ENCODE data around the gene CCL4. TPM values are rescaled to one million over a fixed set of nuclear protein-coding genes. Genes with fewer than 3 reads are reported as not detected.
"Not testable (repeated sequence)": the region's sequence is repeated elsewhere in the genome, so short reads cannot be mapped to it uniquely, and the experiment has no call there.

Gene CCL4
- total RNA-seq, 3 donors from 2014 or later: 361 to 2,286 (median 1,809) TPM

GRCh38 chr17:36094746-36095145 lies 8.9 kb upstream of the CCL4 start:
- Mint-ChIP-seq H3K4me3 (no peak overlapping the region), H3K27me3 (ENCODE audit: low read depth) (peaks cover 12% of the 10 kb centered on the region), H3K9me3 (no peaks in the 10 kb centered on the region), H3K36me3 (ENCODE audit: insufficient read depth) (no peaks in the 10 kb centered on the region), H3K4me1 (ENCODE audit: low read depth) (peaks cover 53% of the 10 kb centered on the region)
- DNase-seq: no peak
- ATAC-seq: no peak

DNA sequence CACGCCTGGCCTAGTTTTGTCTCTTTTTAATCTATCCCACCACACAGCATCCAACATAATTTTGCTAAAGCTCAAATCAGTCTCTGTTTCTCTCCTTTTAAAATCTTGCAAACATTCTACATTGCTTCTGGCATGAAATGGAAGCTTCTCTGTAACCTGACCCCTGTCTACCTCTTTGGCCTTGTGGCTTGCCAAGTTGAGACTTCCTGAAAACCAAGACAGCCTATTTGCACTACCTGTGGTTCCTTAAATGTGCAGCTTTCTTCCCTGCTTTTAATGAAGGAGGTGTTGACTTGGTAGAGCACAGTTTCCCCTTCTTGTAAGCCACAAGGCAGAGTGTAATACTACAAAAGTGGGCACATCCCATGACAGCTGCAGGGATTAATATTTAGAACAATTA lies 7.6 kb upstream of the CCL4 start:
- Mint-ChIP-seq H3K36me3 (ENCODE audit: insufficient read depth) (no peaks in the 10 kb centered on the region), H3K27me3 (ENCODE audit: low read depth) (peaks cover 15% of the 10 kb centered on the region), H3K4me1 (ENCODE audit: low read depth) (peaks cover 47% of the 10 kb centered on the region), H3K4me3 (no peak overlapping the region), H3K9me3 (no peaks in the 10 kb centered on the region)
- DNase-seq: no peak
- ATAC-seq: no peak

GRCh38 chr17:36099004-36099403 lies 4.6 kb upstream of the CCL4 start:
- not testable (repeated sequence) for H3K36me3 Mint-ChIP-seq (ENCODE audit: insufficient read depth); H3K4me3 Mint-ChIP-seq; H3K9me3 Mint-ChIP-seq; ATAC-seq; DNase-seq; H3K27me3 Mint-ChIP-seq (ENCODE audit: low read depth)
- H3K4me1 Mint-ChIP-seq (ENCODE audit: low read depth): peaks cover 38% of the 10 kb centered on the region

DNA sequence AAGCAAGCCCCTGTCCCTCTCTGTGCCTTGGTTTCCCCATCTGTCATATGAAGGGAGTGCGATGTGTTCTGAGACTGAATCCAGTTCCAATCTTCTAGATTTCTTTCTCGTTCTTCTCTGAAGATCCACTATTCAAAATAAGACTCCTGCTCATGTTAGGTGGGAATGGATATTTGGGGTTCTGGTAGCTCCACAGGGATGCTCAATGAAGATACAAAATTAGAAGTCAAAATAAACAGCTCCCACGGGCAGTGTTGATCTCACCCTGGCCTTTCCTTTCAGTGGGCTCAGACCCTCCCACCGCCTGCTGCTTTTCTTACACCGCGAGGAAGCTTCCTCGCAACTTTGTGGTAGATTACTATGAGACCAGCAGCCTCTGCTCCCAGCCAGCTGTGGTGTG lies 619 bp downstream of the CCL4 start:
- H3K36me3 Mint-ChIP-seq (ENCODE audit: insufficient read depth); ATAC-seq; H3K9me3 Mint-ChIP-seq; DNase-seq: not testable (repeated sequence)
- H3K27me3 Mint-ChIP-seq (ENCODE audit: low read depth): peaks cover 16% of the 10 kb centered on the region
- H3K4me3 Mint-ChIP-seq: peak overlapping the region; percentile 90
- H3K4me1 Mint-ChIP-seq (ENCODE audit: low read depth): peaks cover 39% of the 10 kb centered on the region

- DNase-seq (no peak), ATAC-seq (no peak)
- peaks cover 35% of the 10 kb centered on the region for H3K4me1 Mint-ChIP-seq (ENCODE audit: low read depth)
- H3K4me3 Mint-ChIP-seq: peak overlapping the region; percentile 90
- no peaks in the 10 kb centered on the region for H3K9me3 Mint-ChIP-seq
- peaks cover 19% of the 10 kb centered on the region for H3K27me3 Mint-ChIP-seq (ENCODE audit: low read depth)
- H3K36me3 Mint-ChIP-seq (ENCODE audit: insufficient read depth): peaks cover 6% of the 10 kb centered on the region
Measured at GRCh38 chr17:36104701-36105181, 1.1 kb downstream of the CCL4 start.

- no peak for DNase-seq
- H3K36me3 Mint-ChIP-seq (ENCODE audit: insufficient read depth): peaks cover 6% of the 10 kb centered on the region
- no peak for ATAC-seq
- peaks cover 17% of the 10 kb centered on the region for H3K27me3 Mint-ChIP-seq (ENCODE audit: low read depth)
- peaks cover 31% of the 10 kb centered on the region for H3K4me1 Mint-ChIP-seq (ENCODE audit: low read depth)
- peak overlapping the region; percentile 90 for H3K4me3 Mint-ChIP-seq
- no peaks in the 10 kb centered on the region for H3K9me3 Mint-ChIP-seq
Measured at GRCh38 chr17:36105781-36106492, 2.3 kb downstream of the CCL4 start.

GRCh38 chr17:36106493-36106835 lies 2.8 kb downstream of the CCL4 start:
- peaks cover 17% of the 10 kb centered on the region for H3K27me3 Mint-ChIP-seq (ENCODE audit: low read depth)
- peaks cover 6% of the 10 kb centered on the region for H3K36me3 Mint-ChIP-seq (ENCODE audit: insufficient read depth)
- H3K4me3 Mint-ChIP-seq: no peak overlapping the region
- H3K9me3 Mint-ChIP-seq: no peaks in the 10 kb centered on the region
- ATAC-seq (no peak), DNase-seq (no peak)
- peaks cover 31% of the 10 kb centered on the region for H3K4me1 Mint-ChIP-seq (ENCODE audit: low read depth)

GRCh38 chr17:36107660-36108059 lies 4.0 kb downstream of the CCL4 start:
- peaks cover 29% of the 10 kb centered on the region for H3K4me1 Mint-ChIP-seq (ENCODE audit: low read depth)

DNA sequence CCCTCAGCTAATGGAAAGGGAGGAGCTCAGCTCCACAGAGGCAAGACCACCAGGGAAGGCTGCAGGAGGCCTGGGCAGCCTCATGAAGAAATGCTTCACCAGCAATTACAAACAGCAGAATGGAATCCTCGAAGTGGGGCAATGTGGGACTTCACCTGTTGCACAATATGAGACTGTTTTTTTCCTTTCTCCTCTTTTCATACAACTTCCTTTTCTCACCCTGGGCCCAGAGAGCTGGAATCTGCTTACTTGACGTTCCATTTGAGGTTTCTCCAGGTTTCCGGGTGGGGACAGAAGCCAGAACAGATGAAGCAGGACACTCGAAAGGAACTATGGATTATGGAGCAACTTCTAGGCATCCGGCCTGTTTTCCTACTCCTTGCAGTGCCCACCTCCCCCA lies 4.6 kb downstream of the CCL4 start:
- not testable (repeated sequence) for H3K9me3 Mint-ChIP-seq; H3K4me3 Mint-ChIP-seq; H3K36me3 Mint-ChIP-seq (ENCODE audit: insufficient read depth); DNase-seq; ATAC-seq
- Mint-ChIP-seq H3K4me1 (ENCODE audit: low read depth) (peaks cover 23% of the 10 kb centered on the region), H3K27me3 (ENCODE audit: low read depth) (peaks cover 17% of the 10 kb centered on the region)

More at GRCh38 chr17:36107660-36108059, 4.0 kb downstream of the CCL4 start:
- Mint-ChIP-seq H3K27me3 (ENCODE audit: low read depth) (peaks cover 17% of the 10 kb centered on the region), H3K36me3 (ENCODE audit: insufficient read depth) (peaks cover 6% of the 10 kb centered on the region), H3K9me3 (peaks cover 2% of the 10 kb centered on the region), H3K4me3 (no peak overlapping the region)
- ATAC-seq (no peak), DNase-seq (no peak)

DNA sequence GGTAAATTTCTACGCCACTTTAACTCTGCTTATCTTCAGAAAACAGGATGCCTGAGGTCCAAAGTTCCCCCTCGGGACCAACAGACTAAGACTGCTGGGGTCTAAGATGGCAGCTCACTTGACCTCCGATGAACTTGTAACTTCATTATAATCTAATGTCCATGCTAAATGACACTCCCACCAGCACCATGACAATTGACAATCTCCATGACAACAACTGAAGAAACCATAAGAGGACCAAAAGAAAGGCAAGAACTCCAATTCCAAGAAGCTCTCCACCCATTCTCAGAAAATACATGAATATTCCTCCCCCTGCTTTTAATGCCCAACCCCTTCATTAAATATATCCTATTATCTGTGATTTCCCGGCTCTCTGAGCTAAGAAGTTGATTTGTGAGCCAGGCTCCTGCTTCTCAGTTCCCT lies 7.5 kb downstream of the CCL4 start:
- no peak for ATAC-seq
- Mint-ChIP-seq H3K27me3 (ENCODE audit: low read depth) (peaks cover 9% of the 10 kb centered on the region), H3K4me1 (ENCODE audit: low read depth) (peaks cover 11% of the 10 kb centered on the region)

GRCh38 chr17:36112572-36112971 lies 8.9 kb downstream of the CCL4 start:
- peaks cover 12% of the 10 kb centered on the region for H3K4me1 Mint-ChIP-seq (ENCODE audit: low read depth)
- no peaks in the 10 kb centered on the region for H3K36me3 Mint-ChIP-seq (ENCODE audit: insufficient read depth)

More for the DNA sequence above, 7.5 kb downstream of the CCL4 start:
- DNase-seq: no peak
- H3K36me3 Mint-ChIP-seq (ENCODE audit: insufficient read depth): no peaks in the 10 kb centered on the region
- peaks cover 4% of the 10 kb centered on the region for H3K9me3 Mint-ChIP-seq
- H3K4me3 Mint-ChIP-seq: no peak overlapping the region

GRCh38 chr17:36113131-36113530 lies 9.5 kb downstream of the CCL4 start:
- H3K4me3 Mint-ChIP-seq; DNase-seq; H3K27me3 Mint-ChIP-seq (ENCODE audit: low read depth); ATAC-seq; H3K36me3 Mint-ChIP-seq (ENCODE audit: insufficient read depth); H3K9me3 Mint-ChIP-seq: not testable (repeated sequence)
- H3K4me1 Mint-ChIP-seq (ENCODE audit: low read depth): peaks cover 12% of the 10 kb centered on the region

More at GRCh38 chr17:36112572-36112971, 8.9 kb downstream of the CCL4 start:
- Mint-ChIP-seq H3K27me3 (ENCODE audit: low read depth) (peaks cover 9% of the 10 kb centered on the region), H3K9me3 (peaks cover 4% of the 10 kb centered on the region), H3K4me3 (no peak overlapping the region)
- DNase-seq: no peak
- ATAC-seq: no peak

DNA sequence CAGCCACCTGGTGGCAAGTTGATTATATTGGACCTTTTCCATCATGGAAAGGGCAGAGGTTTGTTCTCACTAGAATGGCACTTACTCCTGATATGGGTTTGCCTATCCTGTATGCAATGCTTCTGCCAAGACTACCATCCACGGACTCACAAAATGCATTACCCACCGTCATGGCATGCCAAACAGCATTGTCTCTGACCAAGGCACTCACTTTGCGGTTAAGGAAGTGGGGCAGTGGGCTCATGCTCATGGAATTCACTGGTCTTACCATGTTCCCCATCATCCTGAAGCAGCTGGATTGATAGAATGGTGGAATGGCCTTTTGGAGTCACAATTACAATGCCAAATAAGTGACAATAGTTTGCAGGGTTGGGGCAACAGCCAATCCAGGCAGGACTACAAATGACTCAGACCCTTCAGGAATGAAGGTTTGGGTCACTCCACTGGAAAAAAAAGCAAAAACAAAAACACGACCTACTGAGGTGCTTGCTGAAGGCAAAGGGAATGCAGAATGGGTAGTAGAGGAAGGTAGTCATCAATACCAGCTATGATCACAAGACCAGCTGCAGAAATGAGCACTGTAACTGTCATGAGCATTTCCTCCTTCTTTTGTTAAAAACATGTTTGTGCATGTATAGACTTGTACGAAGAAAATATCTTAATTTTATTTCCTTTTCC lies 11.5 kb downstream of the CCL4 start:
- not testable (repeated sequence) for ATAC-seq; H3K9me3 Mint-ChIP-seq; DNase-seq; H3K4me3 Mint-ChIP-seq; H3K36me3 Mint-ChIP-seq (ENCODE audit: insufficient read depth); H3K27me3 Mint-ChIP-seq (ENCODE audit: low read depth)
- peaks cover 13% of the 10 kb centered on the region for H3K4me1 Mint-ChIP-seq (ENCODE audit: low read depth)

GRCh38 chr17:36115649-36115977 lies 12.0 kb downstream of the CCL4 start:
- ATAC-seq; DNase-seq; H3K9me3 Mint-ChIP-seq; H3K36me3 Mint-ChIP-seq (ENCODE audit: insufficient read depth); H3K4me3 Mint-ChIP-seq: not testable (repeated sequence)
- Mint-ChIP-seq H3K4me1 (ENCODE audit: low read depth) (peaks cover 18% of the 10 kb centered on the region), H3K27me3 (ENCODE audit: low read depth) (peaks cover 13% of the 10 kb centered on the region)
